ENCODE data around the gene APOA5. TPM values are rescaled to one million over a fixed set of nuclear protein-coding genes. Genes with fewer than 3 reads are reported as not detected.

APOA5 gene
- total RNA-seq, 1 experiment from 2014 or later: 0.11 TPM

DNA sequence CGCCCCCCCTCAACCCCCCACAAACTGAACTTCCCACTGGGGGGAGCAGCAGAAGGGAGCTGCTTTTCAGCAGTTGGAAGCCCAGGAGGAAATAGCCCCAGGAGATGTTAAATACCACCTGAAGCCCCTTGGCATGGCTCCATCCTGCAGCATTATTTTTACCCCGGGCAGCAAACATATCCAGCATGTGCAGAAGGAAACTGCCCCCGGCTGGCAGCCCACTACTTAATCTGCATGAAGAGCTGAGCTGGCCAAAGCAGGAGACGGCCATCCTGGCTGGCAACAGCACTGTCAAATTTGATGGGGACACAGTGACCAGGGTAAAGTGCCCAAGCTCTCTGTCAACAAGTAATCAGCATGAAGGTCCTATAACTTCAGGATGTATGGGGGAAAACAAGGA lies 50.9 kb downstream of the APOA5 start:
- TF ChIP-seq CTCF (conservative IDR thresholded peaks at IDR 0.05): no peak
- no peak overlapping the region for H4K8ac ChIP-seq (replicated peaks; ENCODE audit: insufficient read length, low read depth, low read length)
- Mint-ChIP-seq H3K9me3 (no peaks in the 10 kb centered on the region), H3K4me3 (no peak overlapping the region), H3K27ac (no peak overlapping the region; a peak in 1 of 7 replicates), H3K36me3 (ENCODE audit: insufficient read depth in 1 of 3, low read depth in 3 of 3) (peaks cover 0 to 3% (median 0%) of the 10 kb centered on the region in 3 experiments; a peak in 1 of 7 replicates), H3K4me1 (peaks cover 9 to 22% of the 10 kb centered on the region in 2 experiments), H3K27me3 (ENCODE audit: low read depth) (no peaks in the 10 kb centered on the region)
- H3K4me1 ChIP-seq (ENCODE audit: insufficient read depth, low read length): peaks cover 5% of the 10 kb centered on the region; the same call in 1 of the 2 replicates
- H2AK5ac ChIP-seq (ENCODE audit: insufficient read length, low read length): no peak overlapping the region
- H3K27ac ChIP-seq (ENCODE audit: insufficient read length, low read depth, low read length): no peak overlapping the region
- no peak overlapping the region for H2BK5ac ChIP-seq (ENCODE audit: insufficient read length, low read length)
- no peak overlapping the region for H3K4me2 ChIP-seq (ENCODE audit: insufficient read depth, insufficient read length, low read length)
- no peak overlapping the region for H4K91ac ChIP-seq (ENCODE audit: insufficient read length, low read depth, low read length)
- no peaks in the 10 kb centered on the region for H3K9me3 ChIP-seq (ENCODE audit: control insufficient read depth, low read depth, low read length)
- no peaks in the 10 kb centered on the region for H3K79me2 ChIP-seq (ENCODE audit: insufficient read depth, low read length)
- no peak for DNase-seq
- no peak overlapping the region for H3K4ac ChIP-seq (ENCODE audit: low read depth, low read length)
- H3K18ac ChIP-seq (ENCODE audit: insufficient read length, low read depth, low read length): no peak overlapping the region
- no peak overlapping the region for H2BK20ac ChIP-seq (ENCODE audit: low read depth, low read length, poor library complexity, severe bottlenecking)
- H2BK120ac ChIP-seq (ENCODE audit: low read depth, low read length, poor library complexity, severe bottlenecking): no peak overlapping the region
- no peak overlapping the region for H2BK12ac ChIP-seq (ENCODE audit: insufficient read length, low read depth, low read length)
- no peak overlapping the region for H4K5ac ChIP-seq (ENCODE audit: insufficient read length, low read depth, low read length)
- no peak overlapping the region for H3T11ph ChIP-seq (ENCODE audit: low read length)
- H3K79me1 ChIP-seq (ENCODE audit: insufficient read depth, low read depth, low read length, poor library complexity, severe bottlenecking): no peaks in the 10 kb centered on the region
- no peaks in the 10 kb centered on the region for H3K27me3 ChIP-seq (ENCODE audit: insufficient read depth, low read length)
- no peak overlapping the region for H2BK15ac ChIP-seq (ENCODE audit: low read depth, low read length)
- H3K23ac ChIP-seq (ENCODE audit: insufficient read length, low read depth, low read length): no peak overlapping the region
- no CpG with 5 or more reads among the region's 4 CpGs for WGBS (ENCODE audit: extremely low coverage, insufficient read length, low lambda C conversion rate)
- H3K56ac ChIP-seq (ENCODE audit: insufficient read length, low read depth, low read length): no peak overlapping the region
- no peak overlapping the region for H3K14ac ChIP-seq (ENCODE audit: insufficient read depth, low read length)
- no peaks in the 10 kb centered on the region for H4K20me1 ChIP-seq (ENCODE audit: control insufficient read depth, insufficient read depth, insufficient read length)
- no peaks in the 10 kb centered on the region for H3K23me2 ChIP-seq (ENCODE audit: insufficient read length, low read depth, low read length, poor library complexity, severe bottlenecking)
- H3K9ac ChIP-seq (ENCODE audit: extremely low read depth, insufficient read length, low read length): no peak overlapping the region
- no peak overlapping the region for H2AFZ ChIP-seq (ENCODE audit: low read length)

Other genes with a start within 250 kb of the APOA5 start
- 29.3 and 30.0 TPM in 2 replicates for gene BUD13, start 18.9 kb downstream of the APOA5 start, total RNA-seq (2021)
- 77.2 and 82.0 TPM in 2 replicates for gene ZPR1, start 3.9 kb downstream of the APOA5 start, total RNA-seq (2021)
- not detected in 2 replicates for gene APOA4, start 31.4 kb upstream of the APOA5 start, total RNA-seq (2021)
- not detected in 2 replicates for gene APOC3, start 38.0 kb upstream of the APOA5 start, total RNA-seq (2021)
- gene APOA1, start 45.7 kb upstream of the APOA5 start, total RNA-seq (2021): 0.68 and 0.79 TPM in 2 replicates

Measured in H9 (cell line).